ENCODE results near the gene RCAN2. TPM values are rescaled to one million over a fixed set of nuclear protein-coding genes. Genes with fewer than 3 reads are reported as not detected.

The RCAN2 gene
- total RNA-seq, 1 donor from 2014 or later = 5.8 TPM

GRCh38 chr6:46235242-46235641 lies 256.0 kb downstream of the RCAN2 start:
- Mint-ChIP-seq H3K4me3 (no peak overlapping the region), H3K36me3 (no peaks in the 10 kb centered on the region), H3K27me3 (ENCODE audit: insufficient read depth, low read depth) (no peaks in the 10 kb centered on the region), H3K9me3 (peaks cover 3% of the 10 kb centered on the region), H3K4me1 (no peaks in the 10 kb centered on the region), H3K27ac (no peak overlapping the region)
- no peak overlapping the region for H3K4me2 ChIP-seq
- H3K4me1 ChIP-seq = peaks cover 9% of the 10 kb centered on the region
- no peak overlapping the region for H3K4me3 ChIP-seq
- no peaks in the 10 kb centered on the region for H4K20me1 ChIP-seq (ENCODE audit: low read depth)
- H3K9me3 ChIP-seq (ENCODE audit: low read depth) = no peaks in the 10 kb centered on the region
- no peaks in the 10 kb centered on the region for H3K36me3 ChIP-seq
- H3F3A ChIP-seq (ENCODE audit: low read depth) = no peaks in the 10 kb centered on the region
- TF ChIP-seq EZH2phosphoT487 (IDR thresholded peaks at IDR 0.05) (no peak), EZH2 (IDR thresholded peaks at IDR 0.05) (no peak)
- TF ChIP-seq, protein P1, sequence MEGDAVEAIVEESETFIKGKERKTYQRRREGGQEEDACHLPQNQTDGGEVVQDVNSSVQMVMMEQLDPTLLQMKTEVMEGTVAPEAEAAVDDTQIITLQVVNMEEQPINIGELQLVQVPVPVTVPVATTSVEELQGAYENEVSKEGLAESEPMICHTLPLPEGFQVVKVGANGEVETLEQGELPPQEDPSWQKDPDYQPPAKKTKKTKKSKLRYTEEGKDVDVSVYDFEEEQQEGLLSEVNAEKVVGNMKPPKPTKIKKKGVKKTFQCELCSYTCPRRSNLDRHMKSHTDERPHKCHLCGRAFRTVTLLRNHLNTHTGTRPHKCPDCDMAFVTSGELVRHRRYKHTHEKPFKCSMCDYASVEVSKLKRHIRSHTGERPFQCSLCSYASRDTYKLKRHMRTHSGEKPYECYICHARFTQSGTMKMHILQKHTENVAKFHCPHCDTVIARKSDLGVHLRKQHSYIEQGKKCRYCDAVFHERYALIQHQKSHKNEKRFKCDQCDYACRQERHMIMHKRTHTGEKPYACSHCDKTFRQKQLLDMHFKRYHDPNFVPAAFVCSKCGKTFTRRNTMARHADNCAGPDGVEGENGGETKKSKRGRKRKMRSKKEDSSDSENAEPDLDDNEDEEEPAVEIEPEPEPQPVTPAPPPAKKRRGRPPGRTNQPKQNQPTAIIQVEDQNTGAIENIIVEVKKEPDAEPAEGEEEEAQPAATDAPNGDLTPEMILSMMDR (IDR thresholded peaks at IDR 0.05) = no peak
- no peaks in the 10 kb centered on the region for H3K79me2 ChIP-seq (ENCODE audit: low read depth)
- H3K9ac ChIP-seq = no peak overlapping the region
- H2AFZ ChIP-seq (replicated peaks) = no peak overlapping the region
- DNase-seq (ENCODE audit: low spot score) = no peak
- H3K27me3 ChIP-seq = no peaks in the 10 kb centered on the region
- H3K27ac ChIP-seq = no peak overlapping the region

DNA sequence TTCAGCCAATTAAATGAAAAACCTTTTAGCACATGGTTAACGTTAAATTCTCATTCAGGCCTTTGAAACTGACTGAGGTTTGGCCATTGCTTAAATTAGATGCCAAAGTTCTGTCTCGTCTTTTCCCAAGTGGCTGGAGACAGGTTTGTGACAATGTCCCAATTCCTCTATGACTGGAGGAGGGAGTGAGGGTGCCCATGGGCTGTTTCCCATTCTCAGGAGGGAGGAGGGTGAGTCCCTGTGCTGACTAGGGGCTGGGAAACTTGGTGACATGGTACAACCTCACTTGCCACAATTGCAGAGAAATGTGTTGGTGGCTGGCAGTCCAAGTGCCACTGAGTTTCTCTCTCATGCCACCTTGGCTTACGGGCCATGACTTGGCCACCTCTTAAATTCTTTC lies 256.5 kb downstream of the RCAN2 start:
- no peaks in the 10 kb centered on the region for H3K27me3 ChIP-seq
- Mint-ChIP-seq H3K9me3 (peaks cover 3% of the 10 kb centered on the region), H3K4me3 (no peak overlapping the region), H3K27ac (no peak overlapping the region), H3K4me1 (no peaks in the 10 kb centered on the region), H3K27me3 (ENCODE audit: insufficient read depth, low read depth) (no peaks in the 10 kb centered on the region), H3K36me3 (no peaks in the 10 kb centered on the region)
- peaks cover 8% of the 10 kb centered on the region for H3K4me1 ChIP-seq
- H3K9me3 ChIP-seq (ENCODE audit: low read depth) = no peaks in the 10 kb centered on the region
- H3F3A ChIP-seq (ENCODE audit: low read depth) = no peaks in the 10 kb centered on the region
- H3K27ac ChIP-seq = no peak overlapping the region
- no peak overlapping the region for H2AFZ ChIP-seq (replicated peaks)
- no peaks in the 10 kb centered on the region for H3K36me3 ChIP-seq
- no peak overlapping the region for H3K4me3 ChIP-seq
- no peak for DNase-seq (ENCODE audit: low spot score)
- H3K79me2 ChIP-seq (ENCODE audit: low read depth) = no peaks in the 10 kb centered on the region
- no peak overlapping the region for H3K4me2 ChIP-seq
- no peaks in the 10 kb centered on the region for H4K20me1 ChIP-seq (ENCODE audit: low read depth)
- TF ChIP-seq EZH2 (IDR thresholded peaks at IDR 0.05) = no peak
- no peak for TF ChIP-seq EZH2phosphoT487 (IDR thresholded peaks at IDR 0.05)
- TF ChIP-seq, protein P1 (IDR thresholded peaks at IDR 0.05) = no peak
- H3K9ac ChIP-seq = no peak overlapping the region

- no peak for TF ChIP-seq EZH2phosphoT487 (IDR thresholded peaks at IDR 0.05)
- Histone ChIP-seq H2AFZ (replicated peaks) (no peak overlapping the region), H3K79me2 (ENCODE audit: low read depth) (no peaks in the 10 kb centered on the region), H3K27ac (no peak overlapping the region), H3K27me3 (no peaks in the 10 kb centered on the region), H3K4me2 (no peak overlapping the region), H4K20me1 (ENCODE audit: low read depth) (no peaks in the 10 kb centered on the region), H3K4me1 (peaks cover 3% of the 10 kb centered on the region), H3K9ac (no peak overlapping the region), H3K4me3 (no peak overlapping the region), H3F3A (ENCODE audit: low read depth) (no peaks in the 10 kb centered on the region), H3K36me3 (no peaks in the 10 kb centered on the region), H3K9me3 (ENCODE audit: low read depth) (no peaks in the 10 kb centered on the region)
- peaks cover 7% of the 10 kb centered on the region for H3K9me3 Mint-ChIP-seq
- DNase-seq (ENCODE audit: low spot score) = no peak
- H3K36me3 Mint-ChIP-seq = no peaks in the 10 kb centered on the region
- no peak overlapping the region for H3K4me3 Mint-ChIP-seq
- H3K4me1 Mint-ChIP-seq = no peaks in the 10 kb centered on the region
- H3K27me3 Mint-ChIP-seq (ENCODE audit: insufficient read depth, low read depth) = no peaks in the 10 kb centered on the region
- H3K27ac Mint-ChIP-seq = no peak overlapping the region
Measured at GRCh38 chr6:46234156-46234556, 257.1 kb downstream of the RCAN2 start.

DNA sequence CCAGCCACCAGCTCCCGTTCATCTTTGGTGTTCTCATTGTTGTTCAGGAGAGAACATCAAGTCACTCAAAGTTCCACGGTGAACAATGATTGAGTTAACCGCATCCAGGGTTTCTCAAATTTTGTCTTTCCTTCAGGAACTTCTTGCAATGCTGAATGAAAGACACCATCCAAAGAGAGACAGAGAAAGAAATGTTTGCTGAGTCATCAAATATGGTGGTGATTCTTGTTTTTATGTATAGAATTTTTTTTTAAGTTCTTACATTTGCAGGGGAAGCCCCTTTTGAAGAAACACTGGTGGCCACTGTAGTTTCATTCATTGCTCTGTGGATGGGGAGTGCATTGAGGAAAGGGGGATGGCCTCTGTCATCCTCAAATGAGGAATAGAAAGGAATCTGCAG lies 258.1 kb downstream of the RCAN2 start:
- no peaks in the 10 kb centered on the region for H3K4me1 ChIP-seq
- no peaks in the 10 kb centered on the region for H3K4me1 Mint-ChIP-seq

More for the DNA sequence above, 258.1 kb downstream of the RCAN2 start:
- H3K27ac Mint-ChIP-seq = no peak overlapping the region
- peaks cover 9% of the 10 kb centered on the region for H3K9me3 Mint-ChIP-seq
- Histone ChIP-seq H3K79me2 (ENCODE audit: low read depth) (no peaks in the 10 kb centered on the region), H3K9ac (no peak overlapping the region), H3K4me3 (no peak overlapping the region), H3K27me3 (no peaks in the 10 kb centered on the region), H3F3A (ENCODE audit: low read depth) (no peaks in the 10 kb centered on the region), H4K20me1 (ENCODE audit: low read depth) (no peaks in the 10 kb centered on the region), H3K9me3 (ENCODE audit: low read depth) (no peaks in the 10 kb centered on the region), H3K36me3 (no peaks in the 10 kb centered on the region), H3K27ac (no peak overlapping the region), H3K4me2 (no peak overlapping the region), H2AFZ (replicated peaks) (no peak overlapping the region)
- no peaks in the 10 kb centered on the region for H3K36me3 Mint-ChIP-seq
- TF ChIP-seq, protein P1 (IDR thresholded peaks at IDR 0.05) = no peak
- no peak for TF ChIP-seq EZH2 (IDR thresholded peaks at IDR 0.05)
- TF ChIP-seq EZH2phosphoT487 (IDR thresholded peaks at IDR 0.05) = no peak
- DNase-seq (ENCODE audit: low spot score) = no peak
- H3K4me3 Mint-ChIP-seq = no peak overlapping the region
- no peaks in the 10 kb centered on the region for H3K27me3 Mint-ChIP-seq (ENCODE audit: insufficient read depth, low read depth)
